Left ventricle myocardium inferior (tissue), 1 donor: ENCODE measurements around the gene RBMS3. TPM values are rescaled to one million over a fixed set of nuclear protein-coding genes. Genes with fewer than 3 reads are reported as not detected.

ENCODE experiments used
- DNase-seq: peaks from one replicate; pipeline ENCODE4 v3.0.0-alpha.2; 2020
- H3K27ac ChIP-seq: fragments of 200-600 bp; replicated peaks from 2 replicates; pipeline ENCODE4 v1.8.0; 2021
- H3K27me3 ChIP-seq: fragments of 200-600 bp; 2 replicates; pipeline ENCODE4 v1.8.0; 2021; ENCODE audit warnings: low read depth
- H3K36me3 ChIP-seq: fragments of 200-600 bp; 2 replicates; pipeline ENCODE4 v1.8.0; 2021
- H3K4me1 ChIP-seq: fragments of 200-600 bp; 2 replicates; pipeline ENCODE4 v1.8.0; 2021
- H3K4me3 ChIP-seq: fragments of 200-600 bp; 2 replicates; pipeline ENCODE4 v1.8.0; 2021; ENCODE audit warnings: mild to moderate bottlenecking, moderate library complexity
- H3K9me3 ChIP-seq: fragments of 200-600 bp; replicated peaks from 2 replicates; pipeline ENCODE4 v1.8.0; 2021
- CTCF ChIP-seq: fragments of 200-600 bp; IDR thresholded peaks from 2 replicates; pipeline ENCODE4 v1.8.0; 2021; ENCODE audit warnings: antibody characterized with exemption, mild to moderate bottlenecking, borderline replicate concordance
- intact Hi-C: fragments of 100-400 bp; cut with micrococcal nuclease; formaldehyde crosslinking; loops from one replicate; pipeline ENCODE4 v1.11.0; 2022
- total RNA-seq: library from RNA; stranded (reverse); fragmentation: NEBNext Ultra II Directional; extraction: Animal tissue kit (Norgen Biotek cat#: 25700); gene quantifications from one replicate; pipeline ENCODE4 v1.2.1, GENCODE V29; 2021
- donor health status: DM: no; HTN: yes; CAD: no; lungs with severe emphysema.

RBMS3 gene
- total RNA-seq, 1 donor from 2014 or later: 25.3 TPM

- no peak overlapping the region for H3K4me3 ChIP-seq
- no peak for DNase-seq
- peaks cover 12% of the 10 kb centered on the region for H3K36me3 ChIP-seq
- intact Hi-C loops: no loop called here
- no peaks in the 10 kb centered on the region for H3K27me3 ChIP-seq
- no peak for TF ChIP-seq CTCF
- H3K9me3 ChIP-seq: no peaks in the 10 kb centered on the region
- H3K27ac ChIP-seq: no peak overlapping the region
- peaks cover 9% of the 10 kb centered on the region for H3K4me1 ChIP-seq
Measured at GRCh38 chr3:29484633-29485032, 203.8 kb downstream of the RBMS3 start.

GRCh38 chr3:29486096-29486495 is 205.2 kb downstream of the RBMS3 start:
- intact Hi-C loops: no loop called here
- Histone ChIP-seq H3K4me3 (no peak overlapping the region), H3K36me3 (peaks cover 16% of the 10 kb centered on the region), H3K4me1 (peaks cover 9% of the 10 kb centered on the region), H3K27ac (no peak overlapping the region), H3K9me3 (no peaks in the 10 kb centered on the region), H3K27me3 (no peaks in the 10 kb centered on the region)
- no peak for TF ChIP-seq CTCF
- no peak for DNase-seq

- Histone ChIP-seq H3K9me3 (no peaks in the 10 kb centered on the region), H3K4me1 (peaks cover 9% of the 10 kb centered on the region), H3K27me3 (no peaks in the 10 kb centered on the region), H3K36me3 (peaks cover 21% of the 10 kb centered on the region), H3K4me3 (no peak overlapping the region), H3K27ac (no peak overlapping the region)
- intact Hi-C loops: no loop called here
- no peak for DNase-seq
- TF ChIP-seq CTCF: no peak
Measured at GRCh38 chr3:29486917-29487316, 206.0 kb downstream of the RBMS3 start.

GRCh38 chr3:29488922-29489321 is 208.1 kb downstream of the RBMS3 start:
- no peak overlapping the region for H3K4me3 ChIP-seq
- no peaks in the 10 kb centered on the region for H3K27me3 ChIP-seq
- peaks cover 9% of the 10 kb centered on the region for H3K4me1 ChIP-seq
- TF ChIP-seq CTCF: no peak
- no peak for DNase-seq
- peaks cover 21% of the 10 kb centered on the region for H3K36me3 ChIP-seq
- no peaks in the 10 kb centered on the region for H3K9me3 ChIP-seq
- intact Hi-C loops: no loop called here
- no peak overlapping the region for H3K27ac ChIP-seq

- Histone ChIP-seq H3K4me1 (no peaks in the 10 kb centered on the region), H3K9me3 (no peaks in the 10 kb centered on the region), H3K27me3 (no peaks in the 10 kb centered on the region), H3K36me3 (peaks cover 21% of the 10 kb centered on the region), H3K27ac (peak overlapping the region; percentile 28), H3K4me3 (no peak overlapping the region)
- intact Hi-C loops: no loop called here
- no peak for TF ChIP-seq CTCF
- DNase-seq: no peak
Measured at GRCh38 chr3:29493109-29493508, 212.2 kb downstream of the RBMS3 start.
